ENCODE measurements around the gene SERPINH1.

Gene SERPINH1

GRCh38 chr11:75598264-75598663 lies 36.2 kb downstream of the SERPINH1 start:
- DNase-seq (ENCODE audit: low read depth): no peak

GRCh38 chr11:75598900-75599299 lies 36.8 kb downstream of the SERPINH1 start:
- no peak for DNase-seq (ENCODE audit: low read depth)

- DNase-seq (ENCODE audit: low read depth): no peak
These were observed 38.3 kb downstream of the SERPINH1 start for GRCh38 chr11:75600356-75600755.

GRCh38 chr11:75601494-75601893 lies 39.4 kb downstream of the SERPINH1 start:
- no peak for DNase-seq (ENCODE audit: low read depth)

- no peak for DNase-seq (ENCODE audit: low read depth)
These were observed 40.9 kb downstream of the SERPINH1 start for GRCh38 chr11:75602951-75603350.

GRCh38 chr11:75603791-75604736 lies 42.0 kb downstream of the SERPINH1 start:
- no peak for DNase-seq (ENCODE audit: low read depth)

GRCh38 chr11:75606099-75606498 lies 44.0 kb downstream of the SERPINH1 start:
- no peak for DNase-seq (ENCODE audit: low read depth)

- DNase-seq (ENCODE audit: low read depth): no peak
These were observed 49.8 kb downstream of the SERPINH1 start for GRCh38 chr11:75611823-75612222.

GRCh38 chr11:75615751-75616150 lies 53.7 kb downstream of the SERPINH1 start:
- DNase-seq (ENCODE audit: low read depth): no peak

- DNase-seq (ENCODE audit: low read depth): no peak
These were observed 54.2 kb downstream of the SERPINH1 start for GRCh38 chr11:75616281-75616680.
